GM23338 (cell line): ENCODE data around the gene STX1B. TPM values are rescaled to one million over a fixed set of nuclear protein-coding genes. Genes with fewer than 3 reads are reported as not detected.

ENCODE experiments used
- ATAC-seq: fragments of 200-7000 bp; cut with Tn5 transposase; 3 replicates; pipeline ENCODE4 v1.9.1; 2020
- DNase-seq: peaks from one replicate; pipeline ENCODE4 v3.0.0-alpha.2; 2015; ENCODE audit warnings: low spot score
- H2AFZ ChIP-seq: fragments of 200-600 bp; sonication (generic); 2 replicates; pipeline ENCODE4 v1.8.0; 2016; ENCODE audit warnings: antibody characterized with exemption, mild to moderate bottlenecking, moderate library complexity
- H3F3A ChIP-seq: fragments of 200-600 bp; sonication (generic); replicated peaks from 2 replicates; pipeline ENCODE4 v1.8.0; 2017; ENCODE audit warnings: antibody characterized with exemption, mixed run types, low read depth
- H3K27ac ChIP-seq: fragments of 200-600 bp; sonication (generic); 2 replicates; pipeline ENCODE4 v1.6.1; 2016; ENCODE audit warnings: low read depth
- H3K27me3 ChIP-seq: fragments of 200-600 bp; sonication (generic); 2 replicates; pipeline ENCODE4 v1.8.0; 2016; ENCODE audit warnings: mild to moderate bottlenecking, mixed run types, moderate library complexity; ENCODE audit not compliant: insufficient read depth
- H3K36me3 ChIP-seq: fragments of 200-600 bp; sonication (generic); 2 replicates; pipeline ENCODE4 v1.8.0; 2016; ENCODE audit warnings: mild to moderate bottlenecking; ENCODE audit not compliant: insufficient read depth
- H3K4me1 ChIP-seq: fragments of 200-600 bp; sonication (generic); 2 replicates; pipeline ENCODE4 v1.8.0; 2016; ENCODE audit warnings: mild to moderate bottlenecking, moderate library complexity; ENCODE audit not compliant: insufficient read depth
- H3K4me2 ChIP-seq: fragments of 200-600 bp; sonication (generic); 2 replicates; pipeline ENCODE4 v1.7.1; 2017; ENCODE audit warnings: mixed run types
- H3K4me3 ChIP-seq: fragments of 200-600 bp; sonication (generic); 2 replicates; pipeline ENCODE4 v1.6.1; 2016; ENCODE audit warnings: mixed run types
- H3K79me2 ChIP-seq: fragments of 200-600 bp; sonication (generic); replicated peaks from 2 replicates; pipeline ENCODE4 v1.8.0; 2017; ENCODE audit warnings: mild to moderate bottlenecking; ENCODE audit not compliant: insufficient read depth
- H3K9me2 ChIP-seq: fragments of 200-600 bp; sonication (generic); 2 replicates; pipeline ENCODE4 v1.8.0; 2017; ENCODE audit not compliant: insufficient read depth
- H4K20me1 ChIP-seq: fragments of 200-600 bp; sonication (generic); replicated peaks from 2 replicates; pipeline ENCODE4 v1.8.0; 2017; ENCODE audit warnings: mild to moderate bottlenecking; ENCODE audit not compliant: insufficient read depth
- H3K27ac Mint-ChIP-seq: 2 replicates; pipeline ENCODE4 v1.8.0; 2020; ENCODE audit warnings: inconsistent platforms, mild to moderate bottlenecking, moderate library complexity, mixed read lengths
- H3K27me3 Mint-ChIP-seq: 3 replicates; pipeline ENCODE4 v1.8.0; 2022; ENCODE audit warnings: low read depth, mild to moderate bottlenecking, moderate library complexity, mixed read lengths, inconsistent platforms; ENCODE audit not compliant: insufficient read depth, poor library complexity
- H3K36me3 Mint-ChIP-seq: 3 replicates; pipeline ENCODE4 v1.8.0; 2021; ENCODE audit warnings: low read depth, mild to moderate bottlenecking, inconsistent platforms, moderate library complexity, mixed read lengths
- H3K4me1 Mint-ChIP-seq: 3 replicates; pipeline ENCODE4 v1.8.0; 2020; ENCODE audit warnings: mild to moderate bottlenecking, inconsistent platforms, mixed read lengths
- H3K4me3 Mint-ChIP-seq: 3 replicates; pipeline ENCODE4 v1.8.0; 2021; ENCODE audit warnings: moderate library complexity, mild to moderate bottlenecking, inconsistent platforms, mixed read lengths
- H3K9me3 Mint-ChIP-seq: 3 replicates; pipeline ENCODE4 v1.8.0; 2020; ENCODE audit warnings: moderate library complexity, mild to moderate bottlenecking, inconsistent platforms, mixed read lengths
- CREB1 ChIP-seq: fragments of 250-450 bp; sonication (Bioruptor Pico); IDR thresholded peaks from 2 replicates; pipeline ENCODE4 v1.5.0; 2020; ENCODE audit warnings: low read depth, mild to moderate bottlenecking, moderate library complexity
- CTCF ChIP-seq, 2 experiments: fragments of 200-600 bp in 1 of 2; sonication (generic) in 1 of 2; conservative IDR thresholded peaks; 2 replicates each; pipeline versions ENCODE4 v1.5.1 to v1.6.1; 2016 to 2017; ENCODE audit warnings: antibody characterized with exemption in 2 of 2, low read depth in 2 of 2, mild to moderate bottlenecking in 2 of 2, moderate library complexity in 1 of 2
- ETS1 ChIP-seq: IDR thresholded peaks from 2 replicates; pipeline ENCODE4 v1.6.1; 2016; ENCODE audit warnings: antibody characterized with exemption
- EZH2 ChIP-seq: fragments of 200-600 bp; sonication (generic); IDR thresholded peaks from one replicate; pipeline ENCODE4 v1.8.0; 2017; ENCODE audit warnings: antibody characterized with exemption, mild to moderate bottlenecking, low read depth; ENCODE audit not compliant: unreplicated experiment
- EZH2phosphoT487 ChIP-seq: fragments of 200-600 bp; sonication (generic); IDR thresholded peaks from one replicate; pipeline ENCODE4 v1.8.1; 2018; ENCODE audit warnings: antibody characterized with exemption; ENCODE audit not compliant: unreplicated experiment
- JUNB ChIP-seq: IDR thresholded peaks from one replicate; pipeline ENCODE4 v1.6.1; 2016; ENCODE audit warnings: antibody characterized with exemption; ENCODE audit not compliant: unreplicated experiment
- NANOG ChIP-seq: IDR thresholded peaks from 2 replicates; pipeline ENCODE4 v1.6.1; 2016; ENCODE audit warnings: antibody characterized with exemption, borderline replicate concordance
- POLR2AphosphoS5 ChIP-seq: IDR thresholded peaks from 2 replicates; pipeline ENCODE4 v1.6.1; 2016; ENCODE audit warnings: antibody characterized with exemption, low read depth
- REST ChIP-seq: IDR thresholded peaks from one replicate; pipeline ENCODE4 v1.6.1; 2018; ENCODE audit warnings: antibody characterized with exemption; ENCODE audit not compliant: unreplicated experiment
- STAT1 ChIP-seq: IDR thresholded peaks from one replicate; pipeline ENCODE4 v1.6.1; 2016; ENCODE audit warnings: antibody characterized with exemption; ENCODE audit not compliant: unreplicated experiment
- ZNF114 ChIP-seq: fragments of 250-450 bp; sonication (Bioruptor Pico); IDR thresholded peaks from 2 replicates; pipeline ENCODE4 v1.5.0; 2020; ENCODE audit warnings: mild to moderate bottlenecking, moderate library complexity
- ZNF331 ChIP-seq: fragments of 250-450 bp; sonication (Bioruptor Pico); IDR thresholded peaks from 2 replicates; pipeline ENCODE4 v1.5.0; 2020; ENCODE audit warnings: low read depth, mild to moderate bottlenecking, moderate library complexity
- ZNF462 ChIP-seq: fragments of 250-450 bp; sonication (Bioruptor Pico); IDR thresholded peaks from 2 replicates; pipeline ENCODE4 v1.5.0; 2020; ENCODE audit warnings: mild to moderate bottlenecking, moderate library complexity
- polyA plus RNA-seq: library from polyadenylated mRNA; unstranded; fragments of >200 nt; fragmentation: Nextera tagmentation; extraction: Ambion mirVana; gene quantifications from 2 replicates; pipeline ENCODE4 v1.2.1, GENCODE V29; 2016
- total RNA-seq: library from RNA; depleted of rRNA; stranded (reverse); fragments of >200 nt; shearing (Covaris generic); gene quantifications from 2 replicates; pipeline ENCODE4 v1.2.3, GENCODE V29; 2014

STX1B gene
- total and polyA plus RNA-seq, 2 experiments from 2014 or later = 1.7 to 9.5 TPM

- TF ChIP-seq EZH2phosphoT487 (no peak), CTCF (conservative IDR thresholded peaks at IDR 0.05; ENCODE audit: low read depth in 2 of 2) (no peak), REST (no peak), CREB1 (CRISPR knock-in tag) (no peak), NANOG (no peak), JUNB (no peak), POLR2AphosphoS5 (no peak), ETS1 (no peak), STAT1 (no peak), ZNF331 (CRISPR knock-in tag) (no peak), ZNF114 (CRISPR knock-in tag) (no peak), EZH2 (no peak), ZNF462 (CRISPR knock-in tag) (no peak)
- H3K4me3 ChIP-seq = no peak overlapping the region
- no peak overlapping the region for H2AFZ ChIP-seq
- no peaks in the 10 kb centered on the region for H3K9me2 ChIP-seq
- Mint-ChIP-seq H3K27ac (no peak overlapping the region), H3K4me1 (no peaks in the 10 kb centered on the region), H3K9me3 (peaks cover 2% of the 10 kb centered on the region; the same call in 1 of the 3 replicates), H3K27me3 (peaks cover 14% of the 10 kb centered on the region), H3K36me3 (peaks cover 54% of the 10 kb centered on the region), H3K4me3 (no peak overlapping the region)
- ATAC-seq (no peak), DNase-seq (no peak)
- H3K27ac ChIP-seq = no peak overlapping the region
- H3K36me3 ChIP-seq = peaks cover 9% of the 10 kb centered on the region; the same call in 1 of the 2 replicates
- peaks cover 11% of the 10 kb centered on the region for H3F3A ChIP-seq
- H3K27me3 ChIP-seq = no peaks in the 10 kb centered on the region
- no peaks in the 10 kb centered on the region for H3K4me1 ChIP-seq
- H3K4me2 ChIP-seq = no peak overlapping the region
- H3K79me2 ChIP-seq = no peaks in the 10 kb centered on the region
- H4K20me1 ChIP-seq = peaks cover 16% of the 10 kb centered on the region
These were observed 30.4 kb downstream of the STX1B start for GRCh38 chr16:30980023-30980371.
